HL-60 (cell line): ENCODE results near the gene FNDC3B.

Experiments used
- DNase-seq, 2 experiments: peaks; one replicate each; pipeline ENCODE4 v3.0.0-alpha.2; 2010 to 2020; ENCODE audit warnings: low read depth in 1 of 2, low spot score in 1 of 2
- H3K27ac ChIP-seq: fragments of 250-450 bp; sonication (Bioruptor Pico); replicated peaks from 2 replicates; pipeline ENCODE4 v1.5.1; 2020; ENCODE audit warnings: mild to moderate bottlenecking, moderate library complexity
- H3K27me3 ChIP-seq: fragments of 250-450 bp; sonication (Bioruptor Pico); 2 replicates; pipeline ENCODE4 v1.5.1; 2021; ENCODE audit warnings: mild to moderate bottlenecking, moderate library complexity; ENCODE audit not compliant: insufficient read depth, poor library complexity, severe bottlenecking
- H3K4me3 ChIP-seq: replicated peaks from 2 replicates; pipeline ENCODE4 v1.5.1; 2011; ENCODE audit warnings: mild to moderate bottlenecking, control low read depth, low read length; ENCODE audit not compliant: insufficient read depth
- CTCF ChIP-seq: IDR thresholded peaks from one replicate; pipeline ENCODE4 v1.5.1; 2011; ENCODE audit warnings: low read length, control low read depth, inconsistent platforms; ENCODE audit not compliant: insufficient read depth
- GABPA ChIP-seq: IDR thresholded peaks from 2 replicates; pipeline ENCODE4 v1.6.1; 2012; ENCODE audit warnings: low read depth
- POLR2AphosphoS5 ChIP-seq: IDR thresholded peaks from 2 replicates; pipeline ENCODE4 v1.6.1; 2012; ENCODE audit warnings: low read depth
- REST ChIP-seq: IDR thresholded peaks from 2 replicates; pipeline ENCODE4 v1.6.1; 2012; ENCODE audit warnings: low read depth; ENCODE audit not compliant: insufficient replicate concordance
- SPI1 ChIP-seq: IDR thresholded peaks from 2 replicates; pipeline ENCODE4 v1.6.1; 2012; ENCODE audit warnings: low read depth, mild to moderate bottlenecking, borderline replicate concordance

Gene FNDC3B

GRCh38 chr3:172131746-172132145 lies 92.4 kb downstream of the FNDC3B start:
- no peaks in the 10 kb centered on the region for H3K27me3 ChIP-seq
- DNase-seq: no peak
- no peak for TF ChIP-seq CTCF
- no peak for TF ChIP-seq GABPA
- no peak for TF ChIP-seq POLR2AphosphoS5
- no peak for TF ChIP-seq REST
- TF ChIP-seq SPI1: no peak
- H3K4me3 ChIP-seq: no peak overlapping the region
- H3K27ac ChIP-seq: peak overlapping the region; percentile 98

DNA sequence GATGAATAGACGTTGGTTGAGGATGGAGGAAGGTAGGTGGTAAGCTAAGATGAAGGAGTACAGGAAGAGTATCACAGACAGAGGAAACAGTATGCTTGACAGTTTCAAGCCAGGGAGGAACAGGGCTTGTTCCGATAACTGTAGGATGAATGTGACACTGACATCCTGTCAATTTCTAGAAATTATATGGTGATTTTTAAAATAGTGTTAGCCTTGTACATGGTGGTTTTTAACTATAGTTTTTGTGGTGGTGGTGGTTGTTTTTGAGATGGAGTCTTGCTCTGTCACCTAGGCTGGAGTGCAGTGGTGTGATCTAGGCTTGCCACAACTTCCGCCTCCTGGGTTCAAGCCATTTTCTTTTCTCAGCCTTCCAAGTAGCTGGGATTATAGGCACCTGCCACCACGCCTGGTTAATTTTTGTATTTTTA lies 92.8 kb downstream of the FNDC3B start:
- Histone ChIP-seq H3K27me3 (no peaks in the 10 kb centered on the region), H3K4me3 (no peak overlapping the region), H3K27ac (peak overlapping the region; percentile 98)
- TF ChIP-seq REST: no peak
- no peak for TF ChIP-seq CTCF
- no peak for TF ChIP-seq SPI1
- TF ChIP-seq POLR2AphosphoS5: no peak
- TF ChIP-seq GABPA: no peak
- DNase-seq: no peak

DNA sequence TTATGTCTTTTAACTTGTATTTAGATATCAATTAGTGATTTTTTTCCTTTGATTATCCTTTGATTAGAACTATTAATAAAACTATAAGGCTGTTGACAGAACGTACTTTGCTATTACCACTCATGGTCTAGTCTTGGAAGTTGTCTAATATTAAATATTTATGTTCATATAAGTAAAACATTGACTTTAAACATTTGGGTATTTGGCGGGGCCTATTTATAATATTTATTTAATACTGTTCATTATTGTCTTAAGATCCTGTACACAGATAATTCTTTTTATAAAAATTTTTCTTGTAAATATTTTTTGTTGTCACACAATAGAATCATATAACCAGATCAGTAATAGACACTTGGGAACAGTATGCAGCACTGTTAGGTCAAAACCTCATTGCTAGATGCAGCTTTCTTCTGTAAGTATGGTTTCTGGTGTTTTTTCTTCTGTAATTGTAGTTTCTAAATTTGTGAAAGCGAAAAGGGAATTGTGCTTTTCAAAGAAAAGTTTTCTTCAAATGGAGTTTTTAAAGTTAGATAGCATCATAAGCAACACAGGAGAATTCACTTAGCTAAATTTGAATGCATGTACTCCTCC lies 93.4 kb downstream of the FNDC3B start:
- no peak for DNase-seq
- Histone ChIP-seq H3K27ac (peak overlapping the region; percentile 98), H3K4me3 (no peak overlapping the region), H3K27me3 (no peaks in the 10 kb centered on the region)
- TF ChIP-seq CTCF: no peak
- TF ChIP-seq POLR2AphosphoS5: no peak
- no peak for TF ChIP-seq SPI1
- TF ChIP-seq REST: no peak
- no peak for TF ChIP-seq GABPA
